MCF 10A (cell line): Measurements from ENCODE around the gene CCT7. TPM values are rescaled to one million over a fixed set of nuclear protein-coding genes. Genes with fewer than 3 reads are reported as not detected.

Source experiments
- BruUV-seq: library from RNA; stranded (reverse); fragments of 400-500 nt; replicated peaks from 2 replicates; lab custom pipeline; 2021; lab: Mats Ljungman, UMichigan
- CTCF ChIA-PET: fragments of 300-600 bp; sonication (Branson Sonifier 250); formaldehyde crosslinking; extraction: SDS; loops from one replicate; lab custom pipeline; 2021; ENCODE audit warnings: antibody characterized with exemption, inconsistent platforms; lab: Yijun Ruan, JAX
- POLR2A ChIA-PET: fragments of 300-600, 350-650 bp; sonication (Branson Sonifier 250); formaldehyde crosslinking; extraction: SDS; loops from one replicate; lab custom pipeline; 2020; ENCODE audit warnings: antibody characterized with exemption, inconsistent platforms; lab: Yijun Ruan, JAX
- DNase-seq: peaks from one replicate; pipeline ENCODE4 v3.0.0-alpha.2; 2018; ENCODE audit not compliant: unreplicated experiment
- H3K27ac Mint-ChIP-seq: one replicate; pipeline ENCODE4 v1.8.0; 2022; ENCODE audit warnings: mild to moderate bottlenecking, low read depth, mixed read lengths; ENCODE audit not compliant: unreplicated experiment
- H3K27me3 Mint-ChIP-seq: one replicate; pipeline ENCODE4 v1.8.0; 2022; ENCODE audit warnings: mixed read lengths; ENCODE audit not compliant: insufficient read depth, unreplicated experiment
- H3K36me3 Mint-ChIP-seq: one replicate; pipeline ENCODE4 v1.8.0; 2022; ENCODE audit warnings: mild to moderate bottlenecking, moderate library complexity, mixed read lengths; ENCODE audit not compliant: insufficient read depth, unreplicated experiment
- H3K4me1 Mint-ChIP-seq: one replicate; pipeline ENCODE4 v1.8.0; 2022; ENCODE audit warnings: mixed read lengths; ENCODE audit not compliant: insufficient read depth, unreplicated experiment
- H3K4me3 Mint-ChIP-seq: one replicate; pipeline ENCODE4 v1.8.0; 2022; ENCODE audit warnings: mild to moderate bottlenecking, moderate library complexity, mixed read lengths; ENCODE audit not compliant: unreplicated experiment
- H3K9me3 Mint-ChIP-seq: one replicate; pipeline ENCODE4 v1.8.0; 2022; ENCODE audit warnings: mixed read lengths; ENCODE audit not compliant: unreplicated experiment
- intact Hi-C: fragments of 100-400 bp; cut with micrococcal nuclease; formaldehyde crosslinking; loops from 2 replicates; pipeline ENCODE4 v1.14.1; 2022
- total RNA-seq: library from RNA; stranded (reverse); gene quantifications from 2 replicates; pipeline ENCODE4 v1.2.3, GENCODE V29; 2022
- TF ChIP-seq, protein P1 (sequence below): fragments of 200-600 bp; IDR thresholded peaks from one replicate; pipeline ENCODE4 v1.8.0; 2022; ENCODE audit warnings: antibody characterized with exemption, mild to moderate bottlenecking; ENCODE audit not compliant: unreplicated experiment

Gene CCT7
- total RNA-seq, 1 experiment from 2014 or later = 495 TPM

- intact Hi-C loops = no loop called here
- TF ChIP-seq, protein P1, sequence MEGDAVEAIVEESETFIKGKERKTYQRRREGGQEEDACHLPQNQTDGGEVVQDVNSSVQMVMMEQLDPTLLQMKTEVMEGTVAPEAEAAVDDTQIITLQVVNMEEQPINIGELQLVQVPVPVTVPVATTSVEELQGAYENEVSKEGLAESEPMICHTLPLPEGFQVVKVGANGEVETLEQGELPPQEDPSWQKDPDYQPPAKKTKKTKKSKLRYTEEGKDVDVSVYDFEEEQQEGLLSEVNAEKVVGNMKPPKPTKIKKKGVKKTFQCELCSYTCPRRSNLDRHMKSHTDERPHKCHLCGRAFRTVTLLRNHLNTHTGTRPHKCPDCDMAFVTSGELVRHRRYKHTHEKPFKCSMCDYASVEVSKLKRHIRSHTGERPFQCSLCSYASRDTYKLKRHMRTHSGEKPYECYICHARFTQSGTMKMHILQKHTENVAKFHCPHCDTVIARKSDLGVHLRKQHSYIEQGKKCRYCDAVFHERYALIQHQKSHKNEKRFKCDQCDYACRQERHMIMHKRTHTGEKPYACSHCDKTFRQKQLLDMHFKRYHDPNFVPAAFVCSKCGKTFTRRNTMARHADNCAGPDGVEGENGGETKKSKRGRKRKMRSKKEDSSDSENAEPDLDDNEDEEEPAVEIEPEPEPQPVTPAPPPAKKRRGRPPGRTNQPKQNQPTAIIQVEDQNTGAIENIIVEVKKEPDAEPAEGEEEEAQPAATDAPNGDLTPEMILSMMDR = no peak
- Mint-ChIP-seq H3K27me3 (peaks cover 20% of the 10 kb centered on the region), H3K4me3 (no peak overlapping the region), H3K4me1 (peaks cover 6% of the 10 kb centered on the region), H3K27ac (no peak overlapping the region), H3K36me3 (no peaks in the 10 kb centered on the region), H3K9me3 (no peaks in the 10 kb centered on the region)
- POLR2A ChIA-PET = no interaction called here
- no TSS peak for BruUV-seq
- CTCF ChIA-PET = interaction anchor here (0.6 to 2.6 kb wide), 3 partner anchors 14 to 58 kb away, joined by 3 to 15 read pairs (median 4); no protein-coding TSS in a partner anchor
- DNase-seq = no peak
Measured at GRCh38 chr2:73272270-73272669, 38.2 kb downstream of the CCT7 start.

DNA sequence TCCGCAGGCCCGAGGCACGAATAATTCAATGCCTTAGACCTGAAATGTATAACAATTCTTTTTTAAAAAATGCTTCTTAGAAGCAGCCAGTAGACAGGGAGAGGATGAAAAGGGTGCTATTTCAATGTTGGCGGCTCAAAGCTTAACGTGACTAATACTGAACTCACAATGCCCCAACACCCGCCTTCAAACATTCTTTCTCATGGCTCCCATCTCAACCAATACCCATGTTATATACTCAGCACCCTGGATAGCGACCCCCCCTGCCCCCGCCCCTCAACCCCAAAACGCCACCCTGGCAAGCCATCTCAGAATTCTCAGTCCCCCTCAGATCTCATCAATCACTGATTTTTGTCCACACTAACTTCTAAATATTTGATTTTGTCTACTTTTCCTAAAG, 45.7 kb downstream of the CCT7 start:
- BruUV-seq = no TSS peak
- no peaks in the 10 kb centered on the region for H3K36me3 Mint-ChIP-seq
- no peak overlapping the region for H3K4me3 Mint-ChIP-seq
- H3K4me1 Mint-ChIP-seq = peaks cover 12% of the 10 kb centered on the region
- CTCF ChIA-PET = interaction anchor here (1.3 to 1.4 kb wide), 2 partner anchors 10 to 20 kb away, joined by 3 to 7 read pairs; no protein-coding TSS in a partner anchor
- peaks cover 10% of the 10 kb centered on the region for H3K27me3 Mint-ChIP-seq
- H3K9me3 Mint-ChIP-seq = no peaks in the 10 kb centered on the region
- no peak for DNase-seq
- TF ChIP-seq, protein P1 = no peak
- POLR2A ChIA-PET = interaction anchor here (0.6 kb wide), 1 partner anchor 41 kb away, joined by 3 read pairs; no protein-coding TSS in a partner anchor
- intact Hi-C loops = no loop called here
- no peak overlapping the region for H3K27ac Mint-ChIP-seq

DNA sequence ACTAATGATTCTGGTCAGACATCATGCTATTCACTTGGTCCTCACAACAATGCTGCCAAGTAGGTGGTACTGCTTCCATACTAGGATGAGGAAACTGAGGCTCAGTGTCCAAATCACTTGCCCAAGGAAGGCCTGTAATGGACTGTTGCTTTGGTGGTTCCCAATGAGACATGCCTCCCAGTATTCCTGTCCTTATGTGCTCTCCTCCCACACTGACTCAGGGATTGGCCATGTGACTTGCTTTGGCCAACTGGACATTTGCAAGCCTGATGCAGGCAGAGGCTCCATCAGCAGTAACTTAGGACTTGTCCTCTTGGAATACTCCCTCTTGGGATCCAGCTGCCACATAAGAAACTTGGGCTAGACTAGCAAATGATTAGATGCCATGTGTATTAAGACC, 47.1 kb downstream of the CCT7 start:
- Mint-ChIP-seq H3K27me3 (peaks cover 15% of the 10 kb centered on the region), H3K4me1 (peaks cover 12% of the 10 kb centered on the region), H3K9me3 (no peaks in the 10 kb centered on the region), H3K27ac (no peak overlapping the region), H3K36me3 (no peaks in the 10 kb centered on the region), H3K4me3 (no peak overlapping the region)
- BruUV-seq = no TSS peak
- ChIA-PET CTCF (interaction anchor here (0.5 to 1.7 kb wide), 4 partner anchors 9 to 46 kb away, joined by 3 to 8 read pairs (median 4); no protein-coding TSS in a partner anchor), POLR2A (no interaction called here)
- no peak for DNase-seq
- intact Hi-C loops = no loop called here
- TF ChIP-seq, protein P1 = no peak

DNA sequence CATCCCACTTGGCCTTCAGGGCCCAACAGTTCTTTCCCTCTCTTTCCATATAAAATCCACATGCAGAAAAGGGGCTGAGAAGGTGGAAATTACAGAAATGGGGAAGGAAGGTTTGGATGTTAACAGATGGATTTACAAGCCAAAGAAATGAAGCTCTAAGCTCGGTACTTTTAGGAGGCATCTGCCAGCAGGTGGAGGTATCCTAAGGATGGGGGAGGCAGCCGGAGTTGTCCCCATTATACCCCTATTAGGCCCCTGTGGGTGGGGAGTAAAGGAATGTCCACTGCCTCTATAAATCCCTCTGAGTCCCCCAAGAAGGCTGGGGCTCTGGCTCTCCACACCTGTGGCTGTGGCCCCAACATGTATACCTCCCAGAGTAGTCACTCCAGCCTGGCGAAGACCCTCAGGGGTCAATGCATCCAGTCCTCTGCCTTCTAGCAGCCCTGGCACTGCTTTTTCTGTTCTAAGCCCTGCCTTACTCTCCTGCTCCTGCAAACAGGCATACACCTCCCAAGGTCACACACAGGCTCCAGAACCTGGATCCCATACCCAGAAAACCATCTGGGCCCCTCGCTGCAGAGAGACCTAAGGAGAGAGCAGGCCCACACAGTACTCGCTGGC, 48.9 kb downstream of the CCT7 start:
- TF ChIP-seq, protein P1 = no peak
- no peak overlapping the region for H3K27ac Mint-ChIP-seq
- H3K36me3 Mint-ChIP-seq = no peaks in the 10 kb centered on the region
- TSS peak; percentile 24 for BruUV-seq
- peaks cover 26% of the 10 kb centered on the region for H3K27me3 Mint-ChIP-seq
- no peaks in the 10 kb centered on the region for H3K9me3 Mint-ChIP-seq
- peaks cover 12% of the 10 kb centered on the region for H3K4me1 Mint-ChIP-seq
- H3K4me3 Mint-ChIP-seq = peak overlapping the region; percentile 59
- DNase-seq = no peak
- ChIA-PET POLR2A (interaction anchor here (1.0 kb wide), 1 partner anchor 29 kb away, joined by 3 read pairs; no protein-coding TSS in a partner anchor), CTCF (no interaction called here)
- intact Hi-C loops = no loop called here
